ENCODE results near the gene NECTIN1.

NECTIN1 gene, protein sequence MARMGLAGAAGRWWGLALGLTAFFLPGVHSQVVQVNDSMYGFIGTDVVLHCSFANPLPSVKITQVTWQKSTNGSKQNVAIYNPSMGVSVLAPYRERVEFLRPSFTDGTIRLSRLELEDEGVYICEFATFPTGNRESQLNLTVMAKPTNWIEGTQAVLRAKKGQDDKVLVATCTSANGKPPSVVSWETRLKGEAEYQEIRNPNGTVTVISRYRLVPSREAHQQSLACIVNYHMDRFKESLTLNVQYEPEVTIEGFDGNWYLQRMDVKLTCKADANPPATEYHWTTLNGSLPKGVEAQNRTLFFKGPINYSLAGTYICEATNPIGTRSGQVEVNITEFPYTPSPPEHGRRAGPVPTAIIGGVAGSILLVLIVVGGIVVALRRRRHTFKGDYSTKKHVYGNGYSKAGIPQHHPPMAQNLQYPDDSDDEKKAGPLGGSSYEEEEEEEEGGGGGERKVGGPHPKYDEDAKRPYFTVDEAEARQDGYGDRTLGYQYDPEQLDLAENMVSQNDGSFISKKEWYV

DNA sequence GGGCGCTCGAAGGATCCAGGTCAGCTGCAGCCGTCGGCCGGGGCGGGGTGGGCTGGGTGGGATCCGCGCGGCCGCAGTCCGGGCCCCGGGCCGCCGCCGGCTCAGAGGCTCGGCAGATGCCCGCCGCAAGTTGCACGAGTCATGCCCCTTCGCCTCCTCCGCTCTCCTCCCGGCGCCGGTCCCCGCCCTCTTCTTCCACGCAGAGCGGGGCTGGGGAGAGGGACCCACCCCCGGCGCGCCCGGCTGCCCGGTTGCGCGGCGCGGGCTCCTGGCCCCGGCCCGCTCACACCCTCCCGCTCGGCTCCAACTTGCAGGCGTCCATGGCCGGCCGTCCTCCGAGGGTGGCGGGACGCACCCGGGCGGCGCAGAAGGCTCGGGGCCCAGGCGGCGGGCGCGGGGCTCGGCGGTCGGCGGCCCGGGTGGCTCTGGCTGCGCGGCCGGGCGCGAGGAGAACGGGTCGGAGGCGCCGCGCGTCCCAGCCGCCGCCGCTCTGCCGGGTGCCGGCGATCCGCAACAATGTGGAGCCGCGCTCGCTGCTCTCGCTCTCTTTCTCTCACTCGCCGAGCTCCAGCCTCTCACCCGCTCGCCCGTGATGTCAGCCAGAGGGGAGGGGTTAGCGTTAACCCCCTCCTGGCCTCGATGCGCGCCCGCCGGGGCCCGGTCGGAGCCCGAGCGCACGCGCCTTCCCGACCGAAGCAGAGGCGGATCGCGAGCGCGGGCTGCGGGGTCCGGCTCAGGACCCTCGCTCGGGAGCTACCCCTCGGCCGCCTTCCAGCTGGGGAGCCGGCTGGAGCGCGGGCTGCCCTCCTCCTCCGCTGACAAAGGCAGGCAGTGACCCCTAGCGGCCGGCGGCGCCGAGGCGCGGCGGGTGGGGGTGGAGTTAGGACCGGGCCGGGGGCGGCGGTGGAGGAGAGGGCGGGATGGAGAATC is at the start of gene NECTIN1:
NECTIN1 (minus strand) TSS at position 550 of the 930 bp plus-strand sequence. CDS start 647 bp downstream, outside the sequence.
- TF ChIP-seq, protein P1, sequence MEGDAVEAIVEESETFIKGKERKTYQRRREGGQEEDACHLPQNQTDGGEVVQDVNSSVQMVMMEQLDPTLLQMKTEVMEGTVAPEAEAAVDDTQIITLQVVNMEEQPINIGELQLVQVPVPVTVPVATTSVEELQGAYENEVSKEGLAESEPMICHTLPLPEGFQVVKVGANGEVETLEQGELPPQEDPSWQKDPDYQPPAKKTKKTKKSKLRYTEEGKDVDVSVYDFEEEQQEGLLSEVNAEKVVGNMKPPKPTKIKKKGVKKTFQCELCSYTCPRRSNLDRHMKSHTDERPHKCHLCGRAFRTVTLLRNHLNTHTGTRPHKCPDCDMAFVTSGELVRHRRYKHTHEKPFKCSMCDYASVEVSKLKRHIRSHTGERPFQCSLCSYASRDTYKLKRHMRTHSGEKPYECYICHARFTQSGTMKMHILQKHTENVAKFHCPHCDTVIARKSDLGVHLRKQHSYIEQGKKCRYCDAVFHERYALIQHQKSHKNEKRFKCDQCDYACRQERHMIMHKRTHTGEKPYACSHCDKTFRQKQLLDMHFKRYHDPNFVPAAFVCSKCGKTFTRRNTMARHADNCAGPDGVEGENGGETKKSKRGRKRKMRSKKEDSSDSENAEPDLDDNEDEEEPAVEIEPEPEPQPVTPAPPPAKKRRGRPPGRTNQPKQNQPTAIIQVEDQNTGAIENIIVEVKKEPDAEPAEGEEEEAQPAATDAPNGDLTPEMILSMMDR (IDR thresholded peaks at IDR 0.05; ENCODE audit: insufficient read depth, low read depth, low read length, missing control alignments), result peak; percentile 56
- DNase-seq (ENCODE audit: low read depth), result peak; percentile 86
- peak within 1 kb of the TSS; percentile 99 for H3K4me3 ChIP-seq (ENCODE audit: low read length)

DNA sequence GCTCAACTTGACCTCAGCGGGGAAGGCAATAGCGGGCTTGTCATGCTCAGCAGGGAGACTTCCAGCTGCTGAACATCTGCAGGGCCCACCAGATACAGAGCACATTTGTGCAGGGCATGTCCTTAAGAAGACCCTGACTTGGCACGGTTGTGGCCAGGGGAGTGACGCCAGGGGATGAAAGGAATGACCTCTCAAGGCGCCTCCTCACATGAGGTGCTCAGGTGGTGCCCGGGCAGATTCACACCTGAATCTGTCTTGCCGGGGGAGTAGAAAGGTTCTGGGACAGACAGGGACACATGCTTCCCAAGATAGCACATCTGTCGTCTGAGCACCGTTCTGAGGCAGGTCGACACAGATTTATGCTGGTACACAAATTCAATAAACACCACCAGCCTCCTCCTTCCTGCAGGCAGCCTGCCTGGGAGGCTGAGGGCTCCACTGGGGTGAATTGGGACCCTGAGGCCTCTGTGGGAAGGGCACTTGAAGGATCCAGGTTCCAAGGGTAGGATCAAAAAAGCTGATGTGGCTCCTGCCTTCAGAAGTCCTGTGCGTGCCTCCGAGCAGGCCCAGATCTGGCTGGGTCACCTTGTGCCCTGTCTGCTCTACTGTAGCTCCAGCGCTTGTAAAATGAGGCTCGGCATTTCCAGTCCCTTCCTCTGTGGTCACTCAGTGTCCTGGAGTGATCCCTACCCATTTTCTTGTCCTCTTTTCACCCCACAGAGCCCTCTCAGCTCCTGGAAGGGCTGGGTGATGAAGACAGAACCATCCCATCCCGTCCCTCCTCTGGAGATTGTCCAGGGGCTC is 49.6 kb upstream of the NECTIN1 start:
- DNase-seq (ENCODE audit: low read depth), result no peak
- H3K4me3 ChIP-seq (ENCODE audit: low read length), result no peak overlapping the region
- TF ChIP-seq, protein P1 (IDR thresholded peaks at IDR 0.05; ENCODE audit: insufficient read depth, low read depth, low read length, missing control alignments), result no peak

DNA sequence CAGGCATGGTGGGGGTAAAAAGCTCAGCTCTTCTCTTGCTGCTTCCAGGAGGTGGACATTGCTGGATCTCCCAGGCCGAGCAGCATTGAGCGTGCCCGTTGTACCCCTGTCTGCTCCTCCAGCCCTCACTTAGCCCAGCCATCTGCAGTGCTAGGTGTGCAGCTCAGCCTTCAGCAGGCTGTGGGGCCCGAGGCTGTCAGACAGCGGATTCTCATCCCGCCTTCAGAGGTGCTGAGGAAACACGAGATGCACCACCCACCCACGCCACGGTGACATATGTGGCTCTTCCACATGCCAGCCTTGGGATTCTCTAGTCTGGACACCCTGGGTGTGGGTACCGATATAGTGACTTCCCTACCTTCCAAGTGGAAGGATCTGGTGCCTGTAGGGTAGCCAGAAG is 48.9 kb upstream of the NECTIN1 start:
- TF ChIP-seq, protein P1 (IDR thresholded peaks at IDR 0.05; ENCODE audit: insufficient read depth, low read depth, low read length, missing control alignments), result no peak
- H3K4me3 ChIP-seq (ENCODE audit: low read length), result no peak overlapping the region
- DNase-seq (ENCODE audit: low read depth), result no peak

DNA sequence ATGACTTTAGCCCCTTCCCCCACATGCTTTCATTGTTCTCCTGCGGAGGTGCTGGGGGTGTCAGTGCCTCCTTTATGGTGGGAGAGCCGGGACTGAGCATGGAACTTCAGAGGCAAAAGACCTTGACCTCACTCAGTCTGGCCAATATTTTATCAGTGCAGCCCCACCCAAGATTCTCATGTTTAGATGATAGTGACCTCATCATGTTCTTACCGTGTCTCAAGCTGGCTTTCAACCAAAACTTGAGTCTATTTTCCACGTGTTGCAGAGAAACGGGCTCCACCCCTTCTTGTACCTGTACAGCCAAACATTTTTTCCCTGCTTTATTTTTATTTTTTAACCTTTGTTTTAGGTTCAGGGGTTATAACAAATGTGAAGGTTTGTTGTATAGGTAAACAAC is 47.7 kb upstream of the NECTIN1 start:
- TF ChIP-seq, protein P1 (IDR thresholded peaks at IDR 0.05; ENCODE audit: insufficient read depth, low read depth, low read length, missing control alignments), result no peak
- DNase-seq (ENCODE audit: low read depth), result no peak
- no peak overlapping the region for H3K4me3 ChIP-seq (ENCODE audit: low read length)

DNA sequence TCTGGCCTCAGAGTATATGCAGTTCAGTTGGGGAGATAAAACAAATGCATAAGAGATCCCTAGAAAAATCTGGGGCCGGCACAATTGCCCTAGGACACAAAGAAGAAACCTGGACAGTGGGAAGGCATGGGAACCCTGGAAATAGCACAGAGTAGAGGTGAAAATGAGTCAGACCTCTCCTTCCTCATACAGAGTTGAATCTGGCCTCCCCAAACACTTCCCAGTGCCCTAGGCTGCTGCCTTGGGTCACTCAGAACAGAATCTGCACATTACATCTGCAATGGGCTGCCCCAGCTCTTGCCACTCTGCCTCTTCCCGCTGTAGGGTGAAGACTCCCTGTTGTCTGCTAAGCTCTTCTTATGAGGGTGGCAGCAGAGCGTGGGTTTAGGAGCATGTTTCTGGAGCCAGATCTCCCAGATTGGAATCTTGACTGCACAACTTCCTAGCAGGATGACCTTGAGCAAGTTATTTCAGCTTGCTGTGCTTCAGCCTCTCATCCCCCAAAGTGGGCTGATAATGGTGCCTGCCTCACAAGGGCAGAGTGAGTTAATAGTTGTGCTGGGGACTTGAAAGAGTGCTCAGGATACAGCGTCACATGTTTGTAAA is 47.1 kb upstream of the NECTIN1 start:
- H3K4me3 ChIP-seq (ENCODE audit: low read length), result no peak overlapping the region
- TF ChIP-seq, protein P1 (IDR thresholded peaks at IDR 0.05; ENCODE audit: insufficient read depth, low read depth, low read length, missing control alignments), result no peak
- DNase-seq (ENCODE audit: low read depth), result no peak

Data from epithelial cell of esophagus (primary cell).